ENCODE measurements around the gene NODAL. TPM values are rescaled to one million over a fixed set of nuclear protein-coding genes. Genes with fewer than 3 reads are reported as not detected.

The NODAL gene
- total RNA-seq, 1 donor from 2014 or later = not detected

GRCh38 chr10:70472799-70473454, 31.4 kb upstream of the NODAL start:
- H3K4me1 Mint-ChIP-seq (ENCODE audit: low read depth) = peaks cover 2% of the 10 kb centered on the region
- no peak for TF ChIP-seq CTCF (IDR thresholded peaks at IDR 0.05; ENCODE audit: unreplicated experiment)
- DNase-seq (ENCODE audit: low spot score, unreplicated experiment) = no peak
- H3K27ac Mint-ChIP-seq = no peak overlapping the region
- H3K27me3 Mint-ChIP-seq = peaks cover 50% of the 10 kb centered on the region
- H3K36me3 Mint-ChIP-seq (ENCODE audit: insufficient read depth) = no peaks in the 10 kb centered on the region
- H3K4me3 Mint-ChIP-seq (ENCODE audit: low read depth) = no peak overlapping the region
- H3K9me3 Mint-ChIP-seq (ENCODE audit: low read depth) = no peaks in the 10 kb centered on the region

GRCh38 chr10:70466951-70467350, 25.5 kb upstream of the NODAL start:
- Mint-ChIP-seq H3K4me3 (ENCODE audit: low read depth) (no peak overlapping the region), H3K4me1 (ENCODE audit: low read depth) (peaks cover 2% of the 10 kb centered on the region), H3K27me3 (peaks cover 22% of the 10 kb centered on the region), H3K9me3 (ENCODE audit: low read depth) (no peaks in the 10 kb centered on the region), H3K27ac (no peak overlapping the region), H3K36me3 (ENCODE audit: insufficient read depth) (no peaks in the 10 kb centered on the region)
- no peak for TF ChIP-seq CTCF (IDR thresholded peaks at IDR 0.05; ENCODE audit: unreplicated experiment)
- no peak for DNase-seq (ENCODE audit: low spot score, unreplicated experiment)

GRCh38 chr10:70465832-70466231, 24.4 kb upstream of the NODAL start:
- Mint-ChIP-seq H3K27ac (no peak overlapping the region), H3K4me3 (ENCODE audit: low read depth) (no peak overlapping the region), H3K27me3 (peaks cover 21% of the 10 kb centered on the region), H3K36me3 (ENCODE audit: insufficient read depth) (no peaks in the 10 kb centered on the region), H3K9me3 (ENCODE audit: low read depth) (no peaks in the 10 kb centered on the region), H3K4me1 (ENCODE audit: low read depth) (peaks cover 2% of the 10 kb centered on the region)
- DNase-seq (ENCODE audit: low spot score, unreplicated experiment) = no peak
- no peak for TF ChIP-seq CTCF (IDR thresholded peaks at IDR 0.05; ENCODE audit: unreplicated experiment)

GRCh38 chr10:70465278-70465677, 23.8 kb upstream of the NODAL start:
- Mint-ChIP-seq H3K4me3 (ENCODE audit: low read depth) (no peak overlapping the region), H3K27ac (no peak overlapping the region), H3K9me3 (ENCODE audit: low read depth) (no peaks in the 10 kb centered on the region), H3K27me3 (peaks cover 26% of the 10 kb centered on the region), H3K36me3 (ENCODE audit: insufficient read depth) (no peaks in the 10 kb centered on the region), H3K4me1 (ENCODE audit: low read depth) (peaks cover 2% of the 10 kb centered on the region)
- no peak for DNase-seq (ENCODE audit: low spot score, unreplicated experiment)
- TF ChIP-seq CTCF (IDR thresholded peaks at IDR 0.05; ENCODE audit: unreplicated experiment) = no peak

- TF ChIP-seq CTCF (IDR thresholded peaks at IDR 0.05; ENCODE audit: unreplicated experiment) = no peak
- Mint-ChIP-seq H3K9me3 (ENCODE audit: low read depth) (no peaks in the 10 kb centered on the region), H3K36me3 (ENCODE audit: insufficient read depth) (no peaks in the 10 kb centered on the region), H3K4me3 (ENCODE audit: low read depth) (no peak overlapping the region), H3K27ac (no peak overlapping the region), H3K4me1 (ENCODE audit: low read depth) (no peaks in the 10 kb centered on the region), H3K27me3 (peaks cover 43% of the 10 kb centered on the region)
- DNase-seq (ENCODE audit: low spot score, unreplicated experiment) = no peak
Measured at GRCh38 chr10:70462349-70462984, 21.0 kb upstream of the NODAL start.
